Calu3 (cell line): ENCODE data around the gene LAMC1. TPM values are rescaled to one million over a fixed set of nuclear protein-coding genes. Genes with fewer than 3 reads are reported as not detected.

ENCODE experiments used
- BruUV-seq: library from RNA; stranded (reverse); fragments of 400-500 nt; replicated peaks from 2 replicates; lab custom pipeline; 2021; lab: Mats Ljungman, UMichigan
- CTCF ChIA-PET: fragments of 300-600 bp; sonication (Branson Sonifier 250); formaldehyde crosslinking; loops from one replicate; lab custom pipeline; 2022; ENCODE audit warnings: antibody characterized with exemption; lab: Charles Lee
- DNase-seq: peaks from one replicate; pipeline ENCODE4 v3.0.0; 2022
- H3K27ac Mint-ChIP-seq: one replicate; pipeline ENCODE4 v1.8.0; 2022; ENCODE audit warnings: mixed read lengths; ENCODE audit not compliant: unreplicated experiment
- H3K27me3 Mint-ChIP-seq: one replicate; pipeline ENCODE4 v1.8.0; 2022; ENCODE audit warnings: mixed read lengths; ENCODE audit not compliant: unreplicated experiment
- H3K36me3 Mint-ChIP-seq: one replicate; pipeline ENCODE4 v1.8.0; 2022; ENCODE audit warnings: mild to moderate bottlenecking, moderate library complexity, mixed read lengths; ENCODE audit not compliant: insufficient read depth, unreplicated experiment
- H3K4me1 Mint-ChIP-seq: one replicate; pipeline ENCODE4 v1.8.0; 2022; ENCODE audit warnings: mild to moderate bottlenecking, low read depth, mixed read lengths; ENCODE audit not compliant: unreplicated experiment
- H3K4me3 Mint-ChIP-seq: one replicate; pipeline ENCODE4 v1.8.0; 2022; ENCODE audit warnings: mild to moderate bottlenecking, low read depth, moderate library complexity, mixed read lengths; ENCODE audit not compliant: unreplicated experiment
- H3K9me3 Mint-ChIP-seq: one replicate; pipeline ENCODE4 v1.8.0; 2022; ENCODE audit warnings: low read depth, mixed read lengths; ENCODE audit not compliant: unreplicated experiment
- intact Hi-C: fragments of 100-400 bp; cut with micrococcal nuclease; formaldehyde crosslinking; loops from one replicate; pipeline ENCODE4 v1.10.0; 2022; ENCODE audit not compliant: unreplicated experiment
- total RNA-seq: library from RNA; stranded (reverse); gene quantifications from 2 replicates; pipeline ENCODE4 v1.2.3, GENCODE V29; 2022
- TF ChIP-seq, protein P1 (sequence below): fragments of 200-600 bp; IDR thresholded peaks from one replicate; pipeline ENCODE4 v1.8.0; 2022; ENCODE audit warnings: antibody characterized with exemption; ENCODE audit not compliant: unreplicated experiment

The LAMC1 gene
- total RNA-seq, 1 experiment from 2014 or later = 579 TPM

DNA sequence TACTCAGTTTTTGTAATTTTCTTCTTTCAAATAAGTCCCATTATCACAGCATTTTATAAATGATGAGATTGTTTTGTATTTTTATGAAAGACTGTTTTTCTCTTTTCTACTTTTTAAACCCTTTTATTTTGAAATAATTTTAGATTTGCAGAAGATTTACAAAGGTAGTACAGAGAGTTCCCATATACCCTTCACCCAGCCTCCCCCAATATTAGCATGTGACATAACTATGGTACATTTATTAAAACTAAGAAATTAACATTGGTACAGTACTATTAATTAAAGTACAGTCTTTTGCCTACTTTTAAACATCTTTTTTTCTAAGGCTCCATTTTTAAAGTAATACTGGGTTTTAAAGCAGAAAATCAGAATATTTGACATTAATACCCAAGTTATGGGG, 127.2 kb downstream of the LAMC1 start:
- TF ChIP-seq, protein P1, sequence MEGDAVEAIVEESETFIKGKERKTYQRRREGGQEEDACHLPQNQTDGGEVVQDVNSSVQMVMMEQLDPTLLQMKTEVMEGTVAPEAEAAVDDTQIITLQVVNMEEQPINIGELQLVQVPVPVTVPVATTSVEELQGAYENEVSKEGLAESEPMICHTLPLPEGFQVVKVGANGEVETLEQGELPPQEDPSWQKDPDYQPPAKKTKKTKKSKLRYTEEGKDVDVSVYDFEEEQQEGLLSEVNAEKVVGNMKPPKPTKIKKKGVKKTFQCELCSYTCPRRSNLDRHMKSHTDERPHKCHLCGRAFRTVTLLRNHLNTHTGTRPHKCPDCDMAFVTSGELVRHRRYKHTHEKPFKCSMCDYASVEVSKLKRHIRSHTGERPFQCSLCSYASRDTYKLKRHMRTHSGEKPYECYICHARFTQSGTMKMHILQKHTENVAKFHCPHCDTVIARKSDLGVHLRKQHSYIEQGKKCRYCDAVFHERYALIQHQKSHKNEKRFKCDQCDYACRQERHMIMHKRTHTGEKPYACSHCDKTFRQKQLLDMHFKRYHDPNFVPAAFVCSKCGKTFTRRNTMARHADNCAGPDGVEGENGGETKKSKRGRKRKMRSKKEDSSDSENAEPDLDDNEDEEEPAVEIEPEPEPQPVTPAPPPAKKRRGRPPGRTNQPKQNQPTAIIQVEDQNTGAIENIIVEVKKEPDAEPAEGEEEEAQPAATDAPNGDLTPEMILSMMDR = no peak
- H3K27ac Mint-ChIP-seq = peak overlapping the region; percentile 74
- H3K4me1 Mint-ChIP-seq = peaks cover 31% of the 10 kb centered on the region
- CTCF ChIA-PET = no interaction called here
- no peak overlapping the region for H3K4me3 Mint-ChIP-seq
- no peaks in the 10 kb centered on the region for H3K27me3 Mint-ChIP-seq
- H3K36me3 Mint-ChIP-seq = peaks cover 12% of the 10 kb centered on the region
- intact Hi-C loops = no loop called here
- no peaks in the 10 kb centered on the region for H3K9me3 Mint-ChIP-seq
- DNase-seq = no peak
- BruUV-seq = TSS peak; percentile 23

DNA sequence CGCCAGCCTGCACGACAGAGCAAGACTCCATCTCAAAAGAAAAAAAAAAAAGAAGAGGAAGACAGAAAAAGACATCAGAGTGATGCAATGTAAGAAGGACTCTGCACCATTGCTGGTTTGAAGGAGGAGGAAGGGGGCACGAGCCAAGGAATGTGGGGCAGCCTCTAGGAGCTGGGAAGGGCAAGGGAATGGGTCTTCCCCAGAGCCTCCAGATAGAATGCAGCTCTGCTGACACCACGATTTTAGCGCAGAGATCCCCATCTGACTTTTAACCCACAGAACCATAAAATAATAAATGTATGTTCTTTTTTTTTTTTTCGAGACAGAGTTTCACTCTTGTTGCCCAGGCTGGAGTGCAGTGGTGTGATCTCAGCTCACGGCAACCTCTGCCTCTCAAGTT, 129.0 kb downstream of the LAMC1 start:
- TF ChIP-seq, protein P1 = no peak
- CTCF ChIA-PET = no interaction called here
- no peak for DNase-seq
- intact Hi-C loops = no loop called here
- Mint-ChIP-seq H3K27me3 (no peaks in the 10 kb centered on the region), H3K27ac (no peak overlapping the region), H3K4me1 (peaks cover 31% of the 10 kb centered on the region), H3K36me3 (peaks cover 12% of the 10 kb centered on the region), H3K9me3 (no peaks in the 10 kb centered on the region), H3K4me3 (no peak overlapping the region)
- BruUV-seq = no TSS peak

DNA sequence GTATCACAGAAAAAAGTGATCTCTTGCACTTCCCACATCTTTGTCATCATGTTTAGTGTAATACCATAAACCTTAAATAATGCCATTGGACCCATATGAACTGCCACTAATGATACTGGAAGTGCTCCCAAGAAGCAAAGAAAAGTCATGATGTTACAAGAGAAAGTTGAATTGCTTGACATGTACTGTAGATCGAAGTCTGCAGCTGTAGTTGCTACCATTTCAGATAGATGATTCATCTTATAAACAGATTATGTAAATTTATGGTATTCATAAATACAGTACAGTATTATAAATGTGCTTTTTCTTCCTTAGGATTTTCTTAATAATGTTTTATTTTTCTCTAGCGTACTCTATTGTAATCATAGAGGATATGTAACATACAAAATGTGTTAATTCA, 132.7 kb downstream of the LAMC1 start:
- Mint-ChIP-seq H3K36me3 (peaks cover 6% of the 10 kb centered on the region), H3K27ac (no peak overlapping the region), H3K27me3 (no peaks in the 10 kb centered on the region), H3K4me1 (peaks cover 12% of the 10 kb centered on the region), H3K4me3 (no peak overlapping the region), H3K9me3 (no peaks in the 10 kb centered on the region)
- CTCF ChIA-PET = no interaction called here
- TF ChIP-seq, protein P1 = no peak
- DNase-seq = no peak
- no TSS peak for BruUV-seq
- intact Hi-C loops = no loop called here

DNA sequence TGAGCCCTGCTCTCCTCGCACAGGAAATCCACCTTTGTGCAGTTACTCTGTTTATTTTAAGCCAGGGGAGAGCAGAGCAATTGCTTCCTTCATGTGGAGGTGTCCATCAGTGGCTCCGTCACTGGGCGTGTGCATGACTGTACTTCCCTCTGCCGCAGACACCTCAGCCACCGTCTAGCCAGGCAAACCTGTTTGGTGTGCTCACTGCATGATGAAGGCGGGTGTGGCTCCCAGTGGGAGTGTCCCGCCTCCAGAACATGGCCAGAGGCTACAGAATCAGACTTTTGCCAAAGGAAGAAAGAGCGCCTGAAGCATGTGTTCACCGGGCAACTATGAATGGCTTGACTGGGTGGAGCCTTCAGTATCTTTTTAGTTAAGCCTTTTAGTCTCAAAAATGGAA, 136.7 kb downstream of the LAMC1 start:
- Mint-ChIP-seq H3K4me1 (peaks cover 15% of the 10 kb centered on the region), H3K36me3 (no peaks in the 10 kb centered on the region), H3K9me3 (no peaks in the 10 kb centered on the region), H3K27me3 (no peaks in the 10 kb centered on the region), H3K4me3 (peak overlapping the region; percentile 43), H3K27ac (no peak overlapping the region)
- DNase-seq = peak; percentile 98
- intact Hi-C loops = loop anchor here (5.0 kb wide), 1 partner anchor 188 kb away; no protein-coding TSS in a partner anchor
- no TSS peak for BruUV-seq
- CTCF ChIA-PET = interaction anchor here (0.8 kb wide), 1 partner anchor 49 kb away, joined by 3 read pairs; no protein-coding TSS in a partner anchor
- TF ChIP-seq, protein P1 = no peak
